Renal cortex interstitium (tissue), 11 donors: ENCODE data around the gene SOAT2. TPM values are rescaled to one million over a fixed set of nuclear protein-coding genes. Genes with fewer than 3 reads are reported as not detected.
"Not testable (repeated sequence)": the region's sequence is repeated elsewhere in the genome, so short reads cannot be mapped to it uniquely, and the experiment has no call there.

Experiments
- DNase-seq, 11 donors: peaks; one replicate each; pipeline ENCODE4 v3.0.0-alpha.2; 2013; ENCODE audit warnings: low read depth in 9 of 11, low spot score in 4 of 11; ENCODE audit errors: extremely low read depth in 1 of 11
- polyA plus RNA-seq, 3 donors: library from polyadenylated mRNA; unstranded; fragments of 120-200 nt; gene quantifications; one replicate each; pipeline ENCODE4 v1.2.1, GENCODE V29; 2013; ENCODE audit not compliant: insufficient read length in 3 of 3

The SOAT2 gene
- polyA plus RNA-seq, 3 donors: 2.0 to 2.3 (median 2.1) TPM

GRCh38 chr12:53123578-53124351, 20.5 kb downstream of the SOAT2 start:
- DNase-seq: no peak

GRCh38 chr12:53124352-53124723, 21.1 kb downstream of the SOAT2 start:
- DNase-seq: no peak

- no peak for DNase-seq
Measured at GRCh38 chr12:53127169-53127568, 23.9 kb downstream of the SOAT2 start.

- no peak for DNase-seq
Measured at GRCh38 chr12:53128780-53129569, 25.7 kb downstream of the SOAT2 start.

- no peak for DNase-seq
Measured at GRCh38 chr12:53131844-53132243, 28.6 kb downstream of the SOAT2 start.

GRCh38 chr12:53133722-53134121, 30.4 kb downstream of the SOAT2 start:
- DNase-seq: no peak

- DNase-seq: no peak
Measured at GRCh38 chr12:53143355-53143754, 40.1 kb downstream of the SOAT2 start.

- no peak for DNase-seq
Measured at GRCh38 chr12:53145383-53146260, 42.3 kb downstream of the SOAT2 start.

GRCh38 chr12:53147181-53147580, 43.9 kb downstream of the SOAT2 start:
- DNase-seq: no peak

- no peak for DNase-seq
Measured at GRCh38 chr12:53147653-53148052, 44.4 kb downstream of the SOAT2 start.

- no peak for DNase-seq
Measured at GRCh38 chr12:53151039-53151438, 47.8 kb downstream of the SOAT2 start.

- DNase-seq: no peak
Measured at GRCh38 chr12:53152390-53152789, 49.1 kb downstream of the SOAT2 start.

GRCh38 chr12:53159195-53159839, 56.0 kb downstream of the SOAT2 start:
- peak in 9 of 11 donors; percentile 40 to 69 (median 58) for DNase-seq

GRCh38 chr12:53160000-53160399, 56.7 kb downstream of the SOAT2 start:
- DNase-seq: no peak

GRCh38 chr12:53160673-53161072, 57.4 kb downstream of the SOAT2 start:
- DNase-seq: no peak

- no peak for DNase-seq
Measured at GRCh38 chr12:53161119-53161911, 58.0 kb downstream of the SOAT2 start.

GRCh38 chr12:53163008-53163407, 59.7 kb downstream of the SOAT2 start:
- not testable (repeated sequence) for DNase-seq

- DNase-seq: no peak
Measured at GRCh38 chr12:53166837-53167236, 63.6 kb downstream of the SOAT2 start.
